Airway epithelial cell (primary cell): ENCODE results near the gene TNRC6A. TPM values are rescaled to one million over a fixed set of nuclear protein-coding genes. Genes with fewer than 3 reads are reported as not detected.

Experiments
- total RNA-seq: library from RNA; depleted of rRNA; stranded (reverse); fragments of >200 nt; gene quantifications from 2 replicates; pipeline ENCODE4 v1.2.3, GENCODE V29; 2015

The TNRC6A gene
- 8.4 and 46.1 TPM in 2 replicates for total RNA-seq

DNA sequence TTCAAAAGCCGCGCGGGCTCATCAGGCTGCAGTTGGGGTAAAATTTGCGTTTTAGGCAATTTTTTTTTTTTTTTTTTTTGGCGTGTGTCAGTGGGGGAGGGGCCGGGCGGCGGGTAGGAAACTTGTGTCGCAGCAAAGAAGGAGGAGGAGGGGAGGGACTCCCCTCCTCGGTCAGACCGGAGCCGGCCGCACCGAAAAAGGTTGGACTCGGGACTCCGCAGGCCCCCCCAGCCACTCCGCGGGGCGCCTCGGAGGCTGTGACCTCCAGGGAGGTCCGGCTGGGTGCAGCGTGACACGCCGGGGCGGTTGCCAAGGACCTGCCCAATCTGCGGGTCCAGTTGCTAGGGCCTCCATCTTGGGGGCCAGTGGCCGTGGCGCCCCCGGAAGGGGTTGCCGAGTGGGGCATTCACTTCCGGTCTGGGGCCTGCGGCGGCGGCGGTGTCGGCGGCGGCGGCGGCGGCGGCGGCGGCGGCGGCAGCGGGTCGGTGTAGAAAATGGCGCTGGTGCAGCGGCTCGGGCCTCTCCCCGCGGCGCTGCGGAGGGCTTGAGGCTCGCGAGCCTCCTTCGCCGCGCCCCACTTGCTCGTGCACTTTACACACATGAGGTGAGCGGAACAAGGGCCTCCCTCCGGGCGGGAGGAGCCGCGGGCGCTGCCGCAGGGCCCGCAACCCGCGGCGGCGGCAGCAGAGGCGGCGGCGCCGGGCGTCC is at the start of gene TNRC6A:
TSS of gene TNRC6A (plus strand) at position 409 of the 708 bp plus-strand sequence. CDS start at position 600, 191 bp downstream.

DNA sequence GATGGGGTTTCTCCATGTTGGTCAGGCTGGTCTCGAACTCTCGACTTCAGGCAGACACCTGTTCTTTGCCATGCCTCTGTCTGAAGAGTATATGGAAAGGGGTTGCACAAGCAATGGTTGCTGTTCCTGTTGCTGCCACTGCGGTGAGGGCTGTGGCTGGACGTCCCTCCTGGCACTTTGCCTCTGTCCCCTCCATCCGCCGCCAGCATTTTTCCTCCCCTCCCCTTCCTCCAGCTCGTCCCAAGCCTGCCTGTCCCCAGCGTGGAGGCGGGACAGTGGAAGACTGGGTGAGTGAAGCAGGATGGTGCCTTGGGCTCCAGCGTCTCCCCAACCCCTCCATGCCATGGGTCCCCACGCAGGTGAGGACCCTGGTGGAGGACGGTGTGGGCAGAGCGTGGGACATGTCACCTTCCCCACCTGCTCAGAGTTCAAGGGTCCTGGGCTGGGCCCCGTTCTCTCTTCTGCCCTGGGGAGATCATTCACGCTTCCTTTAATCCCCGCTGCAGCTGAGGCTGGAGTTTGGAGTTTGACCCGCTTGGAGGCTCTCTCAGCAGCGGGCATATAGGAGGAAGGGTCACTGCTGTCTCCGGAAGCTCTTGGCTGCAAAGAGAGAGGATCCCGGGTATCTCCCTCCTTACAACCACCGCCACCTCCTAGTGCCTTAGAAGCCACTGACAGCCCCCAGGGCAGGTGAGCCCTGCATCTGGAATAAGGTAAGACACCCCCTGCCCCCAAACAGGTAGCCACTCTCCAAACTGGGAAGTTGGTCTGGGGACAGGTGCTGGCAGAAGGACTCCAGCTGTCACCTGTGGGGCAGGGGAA is 116.5 kb downstream of the TNRC6A start, which contains the start of gene SLC5A11:
TSS of gene SLC5A11 (plus strand) at position 238 of the 822 bp plus-strand sequence. CDS start 12,681 bp downstream, outside the sequence.

Other genes with a start within 250 kb of the TNRC6A start
- 31.5 and 61.0 TPM in 2 replicates for gene RBBP6, start 190.1 kb upstream of the TNRC6A start, total RNA-seq
- not detected in 2 replicates for gene SLC5A11, start 116.3 kb downstream of the TNRC6A start, total RNA-seq